Hepatocyte (in vitro differentiated cells): ENCODE data around the gene KRTAP4-16. TPM values are rescaled to one million over a fixed set of nuclear protein-coding genes. Genes with fewer than 3 reads are reported as not detected.
"Not testable (repeated sequence)": the region's sequence is repeated elsewhere in the genome, so short reads cannot be mapped to it uniquely, and the experiment has no call there.

ENCODE experiments used
- DNase-seq: peaks from one replicate; pipeline ENCODE4 v3.0.0-alpha.2; 2016; ENCODE audit warnings: low spot score
- H2AFZ ChIP-seq: fragments of 200-600 bp; sonication (generic); 2 replicates; pipeline ENCODE4 v1.6.0; 2016; ENCODE audit warnings: antibody characterized with exemption, mild to moderate bottlenecking
- H3K27ac ChIP-seq: fragments of 200-600 bp; sonication (generic); 2 replicates; pipeline ENCODE4 v1.5.1; 2016; ENCODE audit warnings: mild to moderate bottlenecking
- H3K27me3 ChIP-seq: fragments of 200-600 bp; sonication (generic); 2 replicates; pipeline ENCODE4 v1.6.1; 2016
- H3K36me3 ChIP-seq: fragments of 200-600 bp; sonication (generic); replicated peaks from 2 replicates; pipeline ENCODE4 v1.5.1; 2016; ENCODE audit warnings: low read depth; ENCODE audit not compliant: insufficient read depth
- H3K4me1 ChIP-seq: fragments of 200-600 bp; sonication (generic); 2 replicates; pipeline ENCODE4 v1.5.1; 2016; ENCODE audit warnings: mild to moderate bottlenecking, moderate library complexity; ENCODE audit not compliant: insufficient read depth
- H3K4me2 ChIP-seq: fragments of 200-600 bp; sonication (generic); 2 replicates; pipeline ENCODE4 v1.6.0; 2016
- H3K4me3 ChIP-seq: fragments of 200-600 bp; sonication (generic); 2 replicates; pipeline ENCODE4 v1.5.1; 2016; ENCODE audit warnings: mild to moderate bottlenecking
- H3K79me2 ChIP-seq: fragments of 200-600 bp; sonication (generic); 2 replicates; pipeline ENCODE4 v1.6.0; 2017; ENCODE audit warnings: mild to moderate bottlenecking
- H3K9me2 ChIP-seq: fragments of 200-600 bp; sonication (generic); replicated peaks from 2 replicates; pipeline ENCODE4 v1.6.0; 2017; ENCODE audit warnings: mild to moderate bottlenecking; ENCODE audit not compliant: insufficient read depth
- H3K9me3 ChIP-seq: fragments of 200-600 bp; sonication (generic); 2 replicates; pipeline ENCODE4 v1.5.1; 2016; ENCODE audit warnings: low read depth, mild to moderate bottlenecking
- H4K20me1 ChIP-seq: fragments of 200-600 bp; sonication (generic); 2 replicates; pipeline ENCODE4 v1.6.0; 2016; ENCODE audit warnings: mild to moderate bottlenecking; ENCODE audit not compliant: insufficient read depth, poor library complexity, severe bottlenecking
- CTCF ChIP-seq: fragments of 200-600 bp; sonication (generic); IDR thresholded peaks from 2 replicates; pipeline ENCODE4 v1.5.1; 2016; ENCODE audit warnings: antibody characterized with exemption, mild to moderate bottlenecking; ENCODE audit not compliant: poor library complexity
- EZH2 ChIP-seq: fragments of 200-600 bp; sonication (generic); IDR thresholded peaks from 2 replicates; pipeline ENCODE4 v1.6.1; 2016; ENCODE audit warnings: antibody characterized with exemption, mild to moderate bottlenecking, borderline replicate concordance
- EZH2phosphoT487 ChIP-seq: fragments of 200-600 bp; sonication (generic); IDR thresholded peaks from one replicate; pipeline ENCODE4 v1.6.1; 2018; ENCODE audit warnings: antibody characterized with exemption, mild to moderate bottlenecking, low read depth, moderate library complexity; ENCODE audit not compliant: unreplicated experiment, severe bottlenecking
- WGBS: methylation state at CpG from one replicate; pipeline ENCODE4 v1.1.6; 2016; ENCODE audit warnings: low lambda C conversion rate; ENCODE audit errors: missing lambda C conversion rate; 5-methylcytosine and 5-hydroxymethylcytosine counted together
- polyA plus RNA-seq: library from polyadenylated mRNA; unstranded; fragments of >200 nt; fragmentation: Nextera tagmentation; extraction: Ambion mirVana; gene quantifications from 2 replicates; pipeline ENCODE4 v1.2.1, GENCODE V29; 2016
- total RNA-seq: library from RNA; depleted of rRNA; stranded (reverse); fragments of >200 nt; gene quantifications from 2 replicates; pipeline ENCODE4 v1.2.3, GENCODE V29; 2014

Gene KRTAP4-16
- total and polyA plus RNA-seq, 2 experiments from 2014 or later = not detected

GRCh38 chr17:41096055-41096454 lies 6.0 kb downstream of the KRTAP4-16 start:
- H3K36me3 ChIP-seq = no peaks in the 10 kb centered on the region
- no peaks in the 10 kb centered on the region for H4K20me1 ChIP-seq
- no peak for TF ChIP-seq EZH2phosphoT487
- TF ChIP-seq EZH2 = no peak
- TF ChIP-seq CTCF = no peak
- H2AFZ ChIP-seq = no peak overlapping the region
- no peaks in the 10 kb centered on the region for H3K4me1 ChIP-seq
- no peak for DNase-seq
- H3K4me3 ChIP-seq = no peak overlapping the region
- no peak overlapping the region for H3K27ac ChIP-seq
- WGBS = 92% methylated on average over 7 of the region's 7 CpGs
- no peak overlapping the region for H3K4me2 ChIP-seq
- H3K79me2 ChIP-seq = no peaks in the 10 kb centered on the region
- no peaks in the 10 kb centered on the region for H3K9me3 ChIP-seq
- no peaks in the 10 kb centered on the region for H3K27me3 ChIP-seq
- no peaks in the 10 kb centered on the region for H3K9me2 ChIP-seq

- DNase-seq, H3K4me2 ChIP-seq, H3K9me3 ChIP-seq, H3K27ac ChIP-seq, H3K36me3 ChIP-seq, H3K4me3 ChIP-seq, H3K4me1 ChIP-seq, H3K79me2 ChIP-seq, H3K27me3 ChIP-seq, H3K9me2 ChIP-seq, H2AFZ ChIP-seq, H4K20me1 ChIP-seq: not testable (repeated sequence)
- 67% methylated on average over 4 of the region's 4 CpGs for WGBS
Measured at GRCh38 chr17:41088760-41089352, 13.2 kb downstream of the KRTAP4-16 start.

- H3K9me2 ChIP-seq, H4K20me1 ChIP-seq, H3K4me1 ChIP-seq, H3K27ac ChIP-seq, DNase-seq, H2AFZ ChIP-seq, H3K4me2 ChIP-seq, H3K4me3 ChIP-seq, H3K79me2 ChIP-seq, H3K9me3 ChIP-seq, H3K36me3 ChIP-seq, H3K27me3 ChIP-seq: not testable (repeated sequence)
- WGBS = 90% methylated on average over 13 of the region's 14 CpGs
Measured at GRCh38 chr17:41084100-41084856, 17.7 kb downstream of the KRTAP4-16 start, which contains the start of gene KRTAP4-7. Gene KRTAP4-7, plus strand, starts transcription at chr17:41084150. Its CDS starts 57 bp downstream, at chr17:41084207.

- H3K27me3 ChIP-seq, H3K79me2 ChIP-seq, H3K4me2 ChIP-seq, H4K20me1 ChIP-seq, H3K9me2 ChIP-seq, H3K4me3 ChIP-seq, DNase-seq, H3K9me3 ChIP-seq, H2AFZ ChIP-seq, H3K27ac ChIP-seq, H3K4me1 ChIP-seq, H3K36me3 ChIP-seq: not testable (repeated sequence)
- 76% methylated on average over 2 of the region's 2 CpGs for WGBS
Measured at GRCh38 chr17:41083427-41083826, 18.6 kb downstream of the KRTAP4-16 start.

GRCh38 chr17:41082626-41083025 lies 19.4 kb downstream of the KRTAP4-16 start:
- no peaks in the 10 kb centered on the region for H3K36me3 ChIP-seq
- TF ChIP-seq EZH2phosphoT487 = no peak
- H3K4me1 ChIP-seq = no peaks in the 10 kb centered on the region
- no peak overlapping the region for H3K27ac ChIP-seq
- H3K79me2 ChIP-seq = no peaks in the 10 kb centered on the region
- no peak for DNase-seq
- WGBS = 65% methylated on average over 4 of the region's 4 CpGs
- no peak overlapping the region for H3K4me2 ChIP-seq
- H3K9me3 ChIP-seq = no peaks in the 10 kb centered on the region
- peaks cover 6% of the 10 kb centered on the region for H3K27me3 ChIP-seq
- H2AFZ ChIP-seq = no peak overlapping the region
- H3K4me3 ChIP-seq = no peak overlapping the region
- H4K20me1 ChIP-seq = no peaks in the 10 kb centered on the region
- H3K9me2 ChIP-seq = no peaks in the 10 kb centered on the region
